CD14-positive monocyte (primary cell): ENCODE measurements around the gene MYH16. TPM values are rescaled to one million over a fixed set of nuclear protein-coding genes. Genes with fewer than 3 reads are reported as not detected.
"Not testable (repeated sequence)": the region's sequence is repeated elsewhere in the genome, so short reads cannot be mapped to it uniquely, and the experiment has no call there.

Experiments used
- DNase-seq, 3 donors: peaks; one replicate each; pipeline ENCODE4 v3.0.0-alpha.2; 2011 to 2022
- H2AFZ ChIP-seq: 2 replicates; pipeline ENCODE4 v1.6.0; 2012; ENCODE audit warnings: mild to moderate bottlenecking, low read depth, low read length, inconsistent platforms; ENCODE audit not compliant: insufficient read depth, poor library complexity, severe bottlenecking
- H3K27ac ChIP-seq, 2 donors: 1 replicate in 1 of 2; 2 replicates in 1 of 2; pipeline ENCODE4 v1.5.1; 2012 to 2013; ENCODE audit warnings: low read length in 2 of 2, control low read depth in 1 of 2, inconsistent platforms in 1 of 2, low read depth in 1 of 2, mild to moderate bottlenecking in 1 of 2
- H3K27me3 ChIP-seq, 2 donors: one replicate each; pipeline versions ENCODE4 v1.6.0 to v1.6.1; 2011 to 2013; ENCODE audit warnings: low read length in 2 of 2; ENCODE audit not compliant: control insufficient read depth in 2 of 2, insufficient read depth in 2 of 2
- H3K36me3 ChIP-seq, 2 donors: replicated peaks in 1 of 2; 1 replicate in 1 of 2; 2 replicates in 1 of 2; pipeline versions ENCODE4 v1.5.1 to v1.6.1; 2012 to 2013; ENCODE audit warnings: low read length in 2 of 2, control low read depth in 1 of 2, inconsistent platforms in 1 of 2, mild to moderate bottlenecking in 1 of 2; ENCODE audit not compliant: insufficient read depth in 2 of 2, control insufficient read depth in 1 of 2
- H3K4me1 ChIP-seq, 2 donors: 1 replicate in 1 of 2; 2 replicates in 1 of 2; pipeline versions ENCODE4 v1.5.1 to v1.6.1; 2012 to 2013; ENCODE audit warnings: low read length in 2 of 2, control low read depth in 1 of 2, inconsistent platforms in 1 of 2, mild to moderate bottlenecking in 1 of 2, moderate library complexity in 1 of 2; ENCODE audit not compliant: insufficient read depth in 2 of 2, control insufficient read depth in 1 of 2
- H3K4me2 ChIP-seq: replicated peaks from 2 replicates; pipeline ENCODE3; 2012; ENCODE audit warnings: low read length, moderate library complexity, mild to moderate bottlenecking; ENCODE audit not compliant: poor library complexity, severe bottlenecking; ENCODE audit errors: extremely low read depth
- H3K4me3 ChIP-seq, 3 experiments: fragments of 200-600 bp in 1 of 3; sonication (generic) in 1 of 3; replicated peaks in 1 of 3; 1 replicate in 2 of 3; 2 replicates in 1 of 3; pipeline ENCODE4 v1.5.1; 2011 to 2013; ENCODE audit warnings: low read length in 3 of 3, mild to moderate bottlenecking in 3 of 3, control low read depth in 2 of 3, low read depth in 2 of 3, inconsistent platforms in 1 of 3, moderate library complexity in 1 of 3
- H3K79me2 ChIP-seq: 2 replicates; pipeline ENCODE4 v1.6.0; 2012; ENCODE audit warnings: mild to moderate bottlenecking, control low read depth, inconsistent platforms, low read length, moderate library complexity; ENCODE audit not compliant: insufficient read depth
- H3K9ac ChIP-seq: 2 replicates; pipeline ENCODE4 v1.6.0; 2017; ENCODE audit warnings: low read length, mild to moderate bottlenecking; ENCODE audit not compliant: insufficient read depth, poor library complexity, severe bottlenecking
- H3K9me3 ChIP-seq, 2 donors: replicated peaks in 1 of 2; 1 replicate in 1 of 2; 2 replicates in 1 of 2; pipeline versions ENCODE4 v1.5.1 to v1.6.1; 2012 to 2013; ENCODE audit warnings: low read length in 2 of 2, control low read depth in 1 of 2; ENCODE audit not compliant: control insufficient read depth in 1 of 2, insufficient read depth in 1 of 2
- H4K20me1 ChIP-seq: 2 replicates; pipeline ENCODE4 v1.6.0; 2012; ENCODE audit warnings: mild to moderate bottlenecking, low read length, control low read depth, moderate library complexity; ENCODE audit not compliant: insufficient read depth
- H3K27ac Mint-ChIP-seq, 7 donors: one replicate each; pipeline ENCODE4 v1.8.0; 2020; ENCODE audit warnings: mild to moderate bottlenecking in 7 of 7, mixed read lengths in 7 of 7, moderate library complexity in 6 of 7, inconsistent platforms in 2 of 7
- H3K27me3 Mint-ChIP-seq, 3 donors: one replicate each; pipeline ENCODE4 v1.8.0; 2021 to 2022; ENCODE audit warnings: low read depth in 3 of 3, mild to moderate bottlenecking in 3 of 3, mixed read lengths in 3 of 3, moderate library complexity in 3 of 3, inconsistent platforms in 1 of 3
- H3K36me3 Mint-ChIP-seq, 2 donors: one replicate each; pipeline ENCODE4 v1.8.0; 2020; ENCODE audit warnings: mixed read lengths in 2 of 2, inconsistent platforms in 1 of 2, mild to moderate bottlenecking in 1 of 2
- H3K4me1 Mint-ChIP-seq: one replicate; pipeline ENCODE4 v1.8.0; 2020; ENCODE audit warnings: mild to moderate bottlenecking, mixed read lengths
- H3K4me3 Mint-ChIP-seq, 2 donors: one replicate each; pipeline ENCODE4 v1.8.0; 2020; ENCODE audit warnings: mild to moderate bottlenecking in 2 of 2, mixed read lengths in 2 of 2, moderate library complexity in 1 of 2
- H3K9me3 Mint-ChIP-seq, 7 donors: one replicate each; pipeline ENCODE4 v1.8.0; 2020 to 2022; ENCODE audit warnings: mixed read lengths in 7 of 7, mild to moderate bottlenecking in 6 of 7, moderate library complexity in 6 of 7, inconsistent platforms in 2 of 7
- CTCF ChIP-seq: fragments of 200-600 bp; IDR thresholded peaks from one replicate; pipeline ENCODE4 v1.8.0; 2022; ENCODE audit warnings: antibody characterized with exemption, mild to moderate bottlenecking
- WGBS: methylation state at CpG from one replicate; pipeline ENCODE4 v1.1.5; 2013; ENCODE audit warnings: missing lambda C conversion rate; ENCODE audit not compliant: insufficient coverage; 5-methylcytosine and 5-hydroxymethylcytosine counted together
- intact Hi-C, 2 donors: fragments of 100-400 bp; cut with micrococcal nuclease; formaldehyde crosslinking; loops; one replicate each; pipeline versions ENCODE4 v1.15.0 to v1.15.1; 2023
- polyA plus RNA-seq, 3 donors: library from polyadenylated mRNA; depleted of rRNA in 1 of 3; unstranded in 2 of 3; stranded (reverse) in 1 of 3; fragments of 300-500 nt in 2 of 3; fragments of >200 nt in 1 of 3; fragmentation: Illumina TruSeq in 2 of 3; gene quantifications; 1 replicate in 2 of 3; 2 replicates in 1 of 3; pipeline ENCODE4 v1.2.3, GENCODE V29; 2012 to 2021

The MYH16 gene
- polyA plus RNA-seq, 3 donors: not detected

GRCh38 chr7:99232082-99232770, 40.4 kb upstream of the MYH16 start:
- TF ChIP-seq CTCF: no peak
- H3K4me3 Mint-ChIP-seq: no peak overlapping the region

GRCh38 chr7:99232955-99233354, 39.7 kb upstream of the MYH16 start:
- H3K27ac Mint-ChIP-seq, H3K4me2 ChIP-seq, H3K27me3 ChIP-seq, H3K4me1 Mint-ChIP-seq, H4K20me1 ChIP-seq, H3K9me3 Mint-ChIP-seq, H3K36me3 ChIP-seq, H3K9me3 ChIP-seq, H3K4me3 Mint-ChIP-seq, DNase-seq, H2AFZ ChIP-seq, H3K4me3 ChIP-seq, H3K9ac ChIP-seq, H3K79me2 ChIP-seq, H3K4me1 ChIP-seq, H3K27me3 Mint-ChIP-seq, H3K27ac ChIP-seq, H3K36me3 Mint-ChIP-seq, intact Hi-C loops: not testable (repeated sequence)
- WGBS: 71% methylated on average over 1 of the region's 4 CpGs

More at GRCh38 chr7:99232082-99232770, 40.4 kb upstream of the MYH16 start:
- H4K20me1 ChIP-seq: no peaks in the 10 kb centered on the region
- no peaks in the 10 kb centered on the region for H3K4me1 Mint-ChIP-seq
- no peak overlapping the region for H3K9ac ChIP-seq
- no peaks in the 10 kb centered on the region for H3K27me3 ChIP-seq
- H2AFZ ChIP-seq: no peak overlapping the region
- peaks cover 0 to 5% (median 0%) of the 10 kb centered on the region in 3 donors for H3K27me3 Mint-ChIP-seq
- H3K36me3 Mint-ChIP-seq: no peaks in the 10 kb centered on the region
- H3K36me3 ChIP-seq: no peaks in the 10 kb centered on the region
- H3K4me2 ChIP-seq: no peak overlapping the region
- no peak overlapping the region for H3K4me3 ChIP-seq
- intact Hi-C loops: no loop called here
- H3K9me3 ChIP-seq: no peaks in the 10 kb centered on the region
- no peaks in the 10 kb centered on the region for H3K79me2 ChIP-seq
- H3K4me1 ChIP-seq: no peaks in the 10 kb centered on the region
- no peaks in the 10 kb centered on the region for H3K9me3 Mint-ChIP-seq
- WGBS: 91% methylated on average over 6 of the region's 9 CpGs
- H3K27ac ChIP-seq: no peak overlapping the region
- no peak overlapping the region for H3K27ac Mint-ChIP-seq
- no peak for DNase-seq
